ENCODE data around the gene SFRP5. TPM values are rescaled to one million over a fixed set of nuclear protein-coding genes. Genes with fewer than 3 reads are reported as not detected.

The SFRP5 gene
- total and polyA plus RNA-seq, 2 donors = 0.41 to 2.4 TPM

GRCh38 chr10:97754726-97755125 is 17.1 kb downstream of the SFRP5 start:
- H3K4me1 ChIP-seq (ENCODE audit: control insufficient read depth in 2 of 2, insufficient read depth in 2 of 2, low read length in 2 of 2) = no peaks in the 10 kb centered on the region
- WGBS = 49% methylated on average over 4 of the region's 4 CpGs

GRCh38 chr10:97752956-97753355 is 18.8 kb downstream of the SFRP5 start:
- no peak overlapping the region for H3K4me3 ChIP-seq (ENCODE audit: low read length in 2 of 2)

More at GRCh38 chr10:97754726-97755125, 17.1 kb downstream of the SFRP5 start:
- peaks cover 85 to 86% of the 10 kb centered on the region in 2 donors for H3K36me3 ChIP-seq (ENCODE audit: control insufficient read depth in 2 of 2, insufficient read depth in 2 of 2, low read length in 1 of 2)
- H3K4me3 ChIP-seq (ENCODE audit: low read length in 2 of 2) = no peak overlapping the region
- no peaks in the 10 kb centered on the region for H3K9me3 ChIP-seq (ENCODE audit: control insufficient read depth in 2 of 2, insufficient read depth in 1 of 2, low read length in 1 of 2)
- no peaks in the 10 kb centered on the region for H3K27me3 ChIP-seq (ENCODE audit: control insufficient read depth in 2 of 2, insufficient read depth in 1 of 2, low read length in 1 of 2)
- DNase-seq (ENCODE audit: low read depth in 6 of 9, low spot score in 9 of 9) = no peak
- no peak overlapping the region for H3K27ac ChIP-seq (ENCODE audit: low read depth in 1 of 2, low read length in 1 of 2)

GRCh38 chr10:97748116-97748515 is 23.7 kb downstream of the SFRP5 start:
- peaks cover 71 to 89% of the 10 kb centered on the region in 2 donors for H3K36me3 ChIP-seq (ENCODE audit: control insufficient read depth in 2 of 2, insufficient read depth in 2 of 2, low read length in 1 of 2)
- DNase-seq (ENCODE audit: low read depth in 6 of 9, low spot score in 9 of 9) = no peak

More at GRCh38 chr10:97752956-97753355, 18.8 kb downstream of the SFRP5 start:
- WGBS = 97% methylated on average over 18 of the region's 18 CpGs
- Histone ChIP-seq H3K27me3 (ENCODE audit: control insufficient read depth in 2 of 2, insufficient read depth in 1 of 2, low read length in 1 of 2) (no peaks in the 10 kb centered on the region), H3K9me3 (ENCODE audit: control insufficient read depth in 2 of 2, insufficient read depth in 1 of 2, low read length in 1 of 2) (no peaks in the 10 kb centered on the region), H3K27ac (ENCODE audit: low read depth in 1 of 2, low read length in 1 of 2) (no peak overlapping the region), H3K36me3 (ENCODE audit: control insufficient read depth in 2 of 2, insufficient read depth in 2 of 2, low read length in 1 of 2) (peaks cover 90 to 91% of the 10 kb centered on the region in 2 donors), H3K4me1 (ENCODE audit: control insufficient read depth in 2 of 2, insufficient read depth in 2 of 2, low read length in 2 of 2) (no peaks in the 10 kb centered on the region)
- DNase-seq (ENCODE audit: low read depth in 6 of 9, low spot score in 9 of 9) = no peak

GRCh38 chr10:97747573-97747972 is 24.2 kb downstream of the SFRP5 start:
- no peak overlapping the region for H3K27ac ChIP-seq (ENCODE audit: low read depth in 1 of 2, low read length in 1 of 2)
- no peak overlapping the region for H3K4me3 ChIP-seq (ENCODE audit: low read length in 2 of 2)
- 94% methylated on average over 1 of the region's 1 CpG for WGBS
- H3K9me3 ChIP-seq (ENCODE audit: control insufficient read depth in 2 of 2, insufficient read depth in 1 of 2, low read length in 1 of 2) = no peaks in the 10 kb centered on the region
- no peaks in the 10 kb centered on the region for H3K27me3 ChIP-seq (ENCODE audit: control insufficient read depth in 2 of 2, insufficient read depth in 1 of 2, low read length in 1 of 2)
- H3K36me3 ChIP-seq (ENCODE audit: control insufficient read depth in 2 of 2, insufficient read depth in 2 of 2, low read length in 1 of 2) = peaks cover 70 to 88% of the 10 kb centered on the region in 2 donors
- DNase-seq (ENCODE audit: low read depth in 6 of 9, low spot score in 9 of 9) = no peak
- H3K4me1 ChIP-seq (ENCODE audit: control insufficient read depth in 2 of 2, insufficient read depth in 2 of 2, low read length in 2 of 2) = no peaks in the 10 kb centered on the region

More at GRCh38 chr10:97748116-97748515, 23.7 kb downstream of the SFRP5 start:
- Histone ChIP-seq H3K9me3 (ENCODE audit: control insufficient read depth in 2 of 2, insufficient read depth in 1 of 2, low read length in 1 of 2) (no peaks in the 10 kb centered on the region), H3K4me1 (ENCODE audit: control insufficient read depth in 2 of 2, insufficient read depth in 2 of 2, low read length in 2 of 2) (no peaks in the 10 kb centered on the region), H3K27me3 (ENCODE audit: control insufficient read depth in 2 of 2, insufficient read depth in 1 of 2, low read length in 1 of 2) (no peaks in the 10 kb centered on the region), H3K4me3 (ENCODE audit: low read length in 2 of 2) (no peak overlapping the region), H3K27ac (ENCODE audit: low read depth in 1 of 2, low read length in 1 of 2) (no peak overlapping the region)
- WGBS = 97% methylated on average over 10 of the region's 10 CpGs

GRCh38 chr10:97744405-97745035 is 27.3 kb downstream of the SFRP5 start:
- no peaks in the 10 kb centered on the region for H3K4me1 ChIP-seq (ENCODE audit: control insufficient read depth in 2 of 2, insufficient read depth in 2 of 2, low read length in 2 of 2)
- WGBS = 98% methylated on average over 15 of the region's 15 CpGs
- H3K4me3 ChIP-seq (ENCODE audit: low read length in 2 of 2) = no peak overlapping the region
- H3K9me3 ChIP-seq (ENCODE audit: control insufficient read depth in 2 of 2, insufficient read depth in 1 of 2, low read length in 1 of 2) = no peaks in the 10 kb centered on the region
- no peaks in the 10 kb centered on the region for H3K27me3 ChIP-seq (ENCODE audit: control insufficient read depth in 2 of 2, insufficient read depth in 1 of 2, low read length in 1 of 2)
- peaks cover 49 to 80% of the 10 kb centered on the region in 2 donors for H3K36me3 ChIP-seq (ENCODE audit: control insufficient read depth in 2 of 2, insufficient read depth in 2 of 2, low read length in 1 of 2)
- no peak for DNase-seq (ENCODE audit: low read depth in 6 of 9, low spot score in 9 of 9)
- H3K27ac ChIP-seq (ENCODE audit: low read depth in 1 of 2, low read length in 1 of 2) = no peak overlapping the region

- Histone ChIP-seq H3K36me3 (ENCODE audit: control insufficient read depth in 2 of 2, insufficient read depth in 2 of 2, low read length in 1 of 2) (peaks cover 46 to 80% of the 10 kb centered on the region in 2 donors), H3K4me3 (ENCODE audit: low read length in 2 of 2) (no peak overlapping the region), H3K9me3 (ENCODE audit: control insufficient read depth in 2 of 2, insufficient read depth in 1 of 2, low read length in 1 of 2) (no peaks in the 10 kb centered on the region), H3K27ac (ENCODE audit: low read depth in 1 of 2, low read length in 1 of 2) (no peak overlapping the region), H3K27me3 (ENCODE audit: control insufficient read depth in 2 of 2, insufficient read depth in 1 of 2, low read length in 1 of 2) (no peaks in the 10 kb centered on the region), H3K4me1 (ENCODE audit: control insufficient read depth in 2 of 2, insufficient read depth in 2 of 2, low read length in 2 of 2) (peaks cover 3 to 5% of the 10 kb centered on the region in 2 donors)
- 93% methylated on average over 10 of the region's 10 CpGs for WGBS
- DNase-seq (ENCODE audit: low read depth in 6 of 9, low spot score in 9 of 9) = no peak
These were observed 28.4 kb downstream of the SFRP5 start for GRCh38 chr10:97743169-97743943.

GRCh38 chr10:97740613-97741012 is 31.2 kb downstream of the SFRP5 start:
- H3K27me3 ChIP-seq (ENCODE audit: control insufficient read depth in 2 of 2, insufficient read depth in 1 of 2, low read length in 1 of 2) = no peaks in the 10 kb centered on the region
- peaks cover 10 to 19% of the 10 kb centered on the region in 2 donors for H3K4me1 ChIP-seq (ENCODE audit: control insufficient read depth in 2 of 2, insufficient read depth in 2 of 2, low read length in 2 of 2)
- no peak overlapping the region for H3K4me3 ChIP-seq (ENCODE audit: low read length in 2 of 2)
- no peak for DNase-seq (ENCODE audit: low read depth in 6 of 9, low spot score in 9 of 9)
- WGBS = 96% methylated on average over 2 of the region's 2 CpGs
- no peaks in the 10 kb centered on the region for H3K9me3 ChIP-seq (ENCODE audit: control insufficient read depth in 2 of 2, insufficient read depth in 1 of 2, low read length in 1 of 2)
- peaks cover 37 to 56% of the 10 kb centered on the region in 2 donors for H3K36me3 ChIP-seq (ENCODE audit: control insufficient read depth in 2 of 2, insufficient read depth in 2 of 2, low read length in 1 of 2)
- H3K27ac ChIP-seq (ENCODE audit: low read depth in 1 of 2, low read length in 1 of 2) = no peak overlapping the region

GRCh38 chr10:97738616-97739015 is 33.2 kb downstream of the SFRP5 start:
- H3K36me3 ChIP-seq (ENCODE audit: control insufficient read depth in 2 of 2, insufficient read depth in 2 of 2, low read length in 1 of 2) = peaks cover 20 to 39% of the 10 kb centered on the region in 2 donors
- WGBS = over 99% methylated on average over 4 of the region's 4 CpGs
- peaks cover 10 to 19% of the 10 kb centered on the region in 2 donors for H3K4me1 ChIP-seq (ENCODE audit: control insufficient read depth in 2 of 2, insufficient read depth in 2 of 2, low read length in 2 of 2)
- DNase-seq (ENCODE audit: low read depth in 6 of 9, low spot score in 9 of 9) = no peak
- H3K27me3 ChIP-seq (ENCODE audit: control insufficient read depth in 2 of 2, insufficient read depth in 1 of 2, low read length in 1 of 2) = peaks cover 0 to 2% of the 10 kb centered on the region in 2 donors
- no peak overlapping the region for H3K27ac ChIP-seq (ENCODE audit: low read depth in 1 of 2, low read length in 1 of 2)
- H3K4me3 ChIP-seq (ENCODE audit: low read length in 2 of 2) = no peak overlapping the region
- no peaks in the 10 kb centered on the region for H3K9me3 ChIP-seq (ENCODE audit: control insufficient read depth in 2 of 2, insufficient read depth in 1 of 2, low read length in 1 of 2)

- WGBS = 42% methylated on average over 14 of the region's 14 CpGs
- Histone ChIP-seq H3K27me3 (ENCODE audit: control insufficient read depth in 2 of 2, insufficient read depth in 1 of 2, low read length in 1 of 2) (peaks cover 0 to 2% of the 10 kb centered on the region in 2 donors), H3K27ac (ENCODE audit: low read depth in 1 of 2, low read length in 1 of 2) (no peak overlapping the region), H3K36me3 (ENCODE audit: control insufficient read depth in 2 of 2, insufficient read depth in 2 of 2, low read length in 1 of 2) (peaks cover 12 to 31% of the 10 kb centered on the region in 2 donors), H3K4me3 (ENCODE audit: low read length in 2 of 2) (peak overlapping the region; percentile 66 to 74), H3K4me1 (ENCODE audit: control insufficient read depth in 2 of 2, insufficient read depth in 2 of 2, low read length in 2 of 2) (peaks cover 10 to 19% of the 10 kb centered on the region in 2 donors), H3K9me3 (ENCODE audit: control insufficient read depth in 2 of 2, insufficient read depth in 1 of 2, low read length in 1 of 2) (no peaks in the 10 kb centered on the region)
- DNase-seq (ENCODE audit: low read depth in 6 of 9, low spot score in 9 of 9) = no peak
These were observed 34.0 kb downstream of the SFRP5 start for GRCh38 chr10:97737770-97738265.

All from thymus (tissue), 11 donors.